H1 (cell line): ENCODE data around the gene EPN2. TPM values are rescaled to one million over a fixed set of nuclear protein-coding genes. Genes with fewer than 3 reads are reported as not detected.

Source experiments
- CTCF ChIA-PET: fragments of 300-600 bp; sonication (Branson Sonifier 250); formaldehyde crosslinking; loops from one replicate; lab custom pipeline; 2021; ENCODE audit not compliant: partially characterized antibody; lab: Charles Lee
- POLR2A ChIA-PET: fragments of 300-600 bp; sonication (Branson Sonifier 250); formaldehyde crosslinking; loops from one replicate; lab custom pipeline; 2021; ENCODE audit warnings: inconsistent platforms; ENCODE audit not compliant: partially characterized antibody; lab: Charles Lee
- DNase-seq, 2 experiments: peaks; one replicate each; pipeline versions ENCODE4 v3.0.0 to v3.0.0-alpha.2; 2010 to 2022; ENCODE audit warnings: low spot score in 2 of 2, low read depth in 1 of 2, mixed read lengths in 1 of 2
- FAIRE-seq: peaks from 2 replicates; lab custom pipeline; 2011; peaks lifted over from hg19 to GRCh38; lab: Jason Lieb, UNC
- H2AFZ ChIP-seq: 2 replicates; pipeline ENCODE4 v1.8.1; 2012; ENCODE audit warnings: low read length, inconsistent platforms
- H2AK5ac ChIP-seq: 2 replicates; pipeline ENCODE4 v1.6.1; 2013; ENCODE audit warnings: low read depth, low read length
- H2BK120ac ChIP-seq: replicated peaks from 2 replicates; pipeline ENCODE3; 2013; ENCODE audit warnings: low read depth, low read length, inconsistent platforms
- H2BK12ac ChIP-seq: 2 replicates; pipeline ENCODE4 v1.6.1; 2013; ENCODE audit warnings: low read depth, low read length
- H2BK15ac ChIP-seq: 2 replicates; pipeline ENCODE4 v1.6.1; 2013; ENCODE audit warnings: low read length
- H2BK20ac ChIP-seq: 2 replicates; pipeline ENCODE4 v1.6.1; 2013; ENCODE audit warnings: low read length
- H2BK5ac ChIP-seq: 2 replicates; pipeline ENCODE4 v1.6.1; 2013; ENCODE audit warnings: low read depth, low read length
- H3K14ac ChIP-seq: 2 replicates; pipeline ENCODE4 v1.6.1; 2013; ENCODE audit warnings: inconsistent platforms; ENCODE audit not compliant: insufficient read length
- H3K18ac ChIP-seq: 2 replicates; pipeline ENCODE4 v1.6.1; 2013; ENCODE audit warnings: low read length; ENCODE audit errors: extremely low read depth
- H3K23ac ChIP-seq: 2 replicates; pipeline ENCODE4 v1.6.1; 2013; ENCODE audit warnings: inconsistent platforms; ENCODE audit not compliant: insufficient read length
- H3K23me2 ChIP-seq: 2 replicates; pipeline ENCODE4 v1.6.1; 2013; ENCODE audit warnings: low read depth, low read length
- H3K27ac ChIP-seq: 2 replicates; pipeline ENCODE4 v1.6.1; 2011; ENCODE audit warnings: low read depth, low read length, inconsistent platforms
- H3K27me3 ChIP-seq, 4 experiments: replicated peaks in 1 of 4; 1 replicate in 1 of 4; 2 replicates in 3 of 4; pipeline versions ENCODE4 v1.6.1 to v1.8.1; 2011 to 2013; ENCODE audit warnings: low read length in 3 of 4, mild to moderate bottlenecking in 3 of 4, inconsistent platforms in 2 of 4, mixed read lengths in 2 of 4, moderate library complexity in 1 of 4; ENCODE audit not compliant: control insufficient read depth in 3 of 4, insufficient read depth in 3 of 4; ENCODE audit errors: extremely low read depth in 1 of 4
- H3K36me3 ChIP-seq, 4 experiments: 2 replicates each; pipeline versions ENCODE4 v1.6.1 to v1.8.1; 2011 to 2013; ENCODE audit warnings: mild to moderate bottlenecking in 4 of 4, low read length in 3 of 4, moderate library complexity in 2 of 4, control low read depth in 1 of 4, inconsistent platforms in 1 of 4; ENCODE audit not compliant: insufficient read depth in 4 of 4, control insufficient read depth in 2 of 4
- H3K4ac ChIP-seq: replicated peaks from 2 replicates; pipeline ENCODE3; 2013; ENCODE audit warnings: low read length, low read depth, mixed read lengths, inconsistent platforms; ENCODE audit not compliant: insufficient read length
- H3K4me1 ChIP-seq, 4 experiments: replicated peaks in 1 of 4; 1 replicate in 1 of 4; 2 replicates in 3 of 4; pipeline versions ENCODE4 v1.6.1 to v1.8.1; 2011 to 2013; ENCODE audit warnings: low read length in 3 of 4, inconsistent platforms in 2 of 4, mixed read lengths in 1 of 4; ENCODE audit not compliant: insufficient read depth in 4 of 4, control insufficient read depth in 3 of 4
- H3K4me2 ChIP-seq, 2 experiments: 2 replicates each; pipeline versions ENCODE4 v1.6.1 to v1.8.1; 2011 to 2013; ENCODE audit warnings: low read depth in 2 of 2, low read length in 2 of 2, control low read depth in 1 of 2, inconsistent platforms in 1 of 2, mild to moderate bottlenecking in 1 of 2; ENCODE audit not compliant: insufficient read depth in 1 of 2
- H3K4me3 ChIP-seq, 4 experiments: fragments of 200-600, 300-600 bp in 1 of 4; sonication (generic), shearing (Covaris generic), sonication (Bioruptor Twin) in 1 of 4; 2 replicates each; pipeline versions ENCODE4 v1.5.1 to v1.8.1; 2011 to 2016; ENCODE audit warnings: low read length in 4 of 4, low read depth in 3 of 4, control low read depth in 2 of 4, inconsistent platforms in 2 of 4, mild to moderate bottlenecking in 2 of 4, mixed read lengths in 1 of 4, moderate library complexity in 1 of 4; ENCODE audit not compliant: insufficient read depth in 2 of 4; ENCODE audit errors: extremely low read depth in 1 of 4
- H3K56ac ChIP-seq: replicated peaks from 2 replicates; pipeline ENCODE3; 2013; ENCODE audit warnings: low read depth, mild to moderate bottlenecking, mixed read lengths, low read length, inconsistent platforms; ENCODE audit not compliant: insufficient read length
- H3K79me1 ChIP-seq: 2 replicates; pipeline ENCODE4 v1.6.1; 2013; ENCODE audit warnings: low read depth, low read length, control low read depth
- H3K79me2 ChIP-seq, 2 experiments: 2 replicates each; pipeline versions ENCODE4 v1.6.1 to v1.8.1; 2012 to 2013; ENCODE audit warnings: low read length in 2 of 2, mild to moderate bottlenecking in 2 of 2, inconsistent platforms in 1 of 2; ENCODE audit not compliant: insufficient read depth in 2 of 2, control insufficient read depth in 1 of 2
- H3K9ac ChIP-seq, 4 experiments: replicated peaks in 1 of 4; 1 replicate in 1 of 4; 2 replicates in 3 of 4; pipeline versions ENCODE4 v1.6.1 to v1.8.1; 2011 to 2013; ENCODE audit warnings: low read depth in 3 of 4, low read length in 3 of 4, control low read depth in 2 of 4, mild to moderate bottlenecking in 2 of 4, moderate library complexity in 2 of 4, inconsistent platforms in 1 of 4; ENCODE audit errors: extremely low read depth in 1 of 4
- H3K9me3 ChIP-seq, 2 experiments: 2 replicates each; pipeline versions ENCODE4 v1.6.1 to v1.8.1; 2012 to 2013; ENCODE audit warnings: mild to moderate bottlenecking in 2 of 2, moderate library complexity in 2 of 2, control low read depth in 1 of 2, inconsistent platforms in 1 of 2, low read depth in 1 of 2, low read length in 1 of 2, mixed read lengths in 1 of 2; ENCODE audit not compliant: insufficient read depth in 2 of 2
- H4K20me1 ChIP-seq, 2 experiments: replicated peaks in 1 of 2; 2 replicates each; pipeline versions ENCODE3 to v1.8.1; 2011 to 2013; ENCODE audit warnings: inconsistent platforms in 2 of 2, low read length in 2 of 2, mild to moderate bottlenecking in 1 of 2; ENCODE audit not compliant: insufficient read depth in 2 of 2, control insufficient read depth in 1 of 2
- H4K5ac ChIP-seq: 2 replicates; pipeline ENCODE4 v1.6.1; 2013; ENCODE audit warnings: low read length, low read depth, mixed read lengths, inconsistent platforms; ENCODE audit not compliant: insufficient read length
- H4K8ac ChIP-seq: 2 replicates; pipeline ENCODE4 v1.8.0; 2013; ENCODE audit warnings: mild to moderate bottlenecking, moderate library complexity, low read length, inconsistent platforms; ENCODE audit not compliant: insufficient read depth; ENCODE audit errors: extremely low read depth
- H4K91ac ChIP-seq: replicated peaks from 2 replicates; pipeline ENCODE3; 2013; ENCODE audit warnings: low read length, mixed read lengths, inconsistent platforms; ENCODE audit not compliant: insufficient read length
- CBX5 ChIP-seq: fragments of 300-800, 300-1000 bp; sonication (generic); IDR thresholded peaks from 2 replicates; pipeline ENCODE4 v1.7.1; 2016; ENCODE audit warnings: antibody characterized with exemption, low read length, low read depth
- E2F6 ChIP-seq: IDR thresholded peaks from 2 replicates; pipeline ENCODE4 v1.6.1; 2012; ENCODE audit warnings: inconsistent platforms
- GABPA ChIP-seq: IDR thresholded peaks from 2 replicates; pipeline ENCODE4 v1.6.1; 2011; ENCODE audit warnings: mild to moderate bottlenecking, low read length, moderate library complexity, borderline replicate concordance; ENCODE audit not compliant: insufficient read depth
- HDAC2 ChIP-seq, 2 experiments: fragments of 300-600 bp in 1 of 2; sonication (generic) in 1 of 2; IDR thresholded peaks; 2 replicates each; pipeline ENCODE4 v1.6.1; 2011 to 2012; ENCODE audit warnings: low read depth in 2 of 2, low read length in 2 of 2, mild to moderate bottlenecking in 2 of 2, moderate library complexity in 2 of 2, borderline replicate concordance in 1 of 2, inconsistent platforms in 1 of 2
- JUN ChIP-seq: IDR thresholded peaks from 2 replicates; pipeline ENCODE4 v1.6.1; 2011; ENCODE audit warnings: low read depth, mild to moderate bottlenecking, improper control_type of control experiment, low read length
- JUND ChIP-seq: IDR thresholded peaks from 2 replicates; pipeline ENCODE4 v1.6.1; 2011; ENCODE audit warnings: mild to moderate bottlenecking, improper control_type of control experiment, low read length
- KDM1A ChIP-seq: fragments of 200-600, 300-600 bp; sonication (generic); IDR thresholded peaks from 2 replicates; pipeline ENCODE4 v1.7.1; 2016; ENCODE audit warnings: mild to moderate bottlenecking, low read length, borderline replicate concordance
- TEAD4 ChIP-seq: IDR thresholded peaks from 2 replicates; pipeline ENCODE4 v1.6.1; 2012; ENCODE audit warnings: low read depth, low read length, inconsistent platforms, mixed read lengths
- USF2 ChIP-seq: IDR thresholded peaks from 2 replicates; pipeline ENCODE4 v1.6.1; 2011; ENCODE audit warnings: low read length, improper control_type of control experiment
- WGBS, 2 experiments: shearing (Covaris generic) in 1 of 2; methylation state at CpG; one replicate each; pipeline versions ENCODE4 v1.1.6 to v1.1.7; 2013 to 2015; ENCODE audit warnings: low lambda C conversion rate in 2 of 2, mixed read lengths in 2 of 2, inconsistent platforms in 1 of 2, low coverage in 1 of 2, missing lambda C conversion rate in 1 of 2; ENCODE audit not compliant: insufficient replicate concordance in 2 of 2, insufficient coverage in 1 of 2, insufficient read length in 1 of 2; ENCODE audit errors: extremely low coverage in 1 of 2, missing lambda C conversion rate in 1 of 2; 5-methylcytosine and 5-hydroxymethylcytosine counted together
- polyA plus RNA-seq, 7 experiments: library from polyadenylated mRNA; depleted of rRNA in 3 of 7; stranded (reverse) in 5 of 7; unstranded in 2 of 7; fragments of >200 nt in 5 of 7; fragments of 200-250 nt in 2 of 7; gene quantifications; 1 replicate in 5 of 7; 2 replicates in 1 of 7; 4 replicates in 1 of 7; pipeline versions ENCODE4 v1.2.1 to v1.2.3, GENCODE V29; 2011 to 2013; ENCODE audit warnings: missing spikeins in 2 of 7, mixed read lengths in 2 of 7
- total RNA-seq: library from RNA; stranded (reverse); fragmentation: NEBNext Ultra II Directional; extraction: Animal tissue kit (Norgen Biotek cat#: 25700); gene quantifications from 2 replicates; pipeline ENCODE4 v1.2.1, GENCODE V29; 2021

Gene EPN2
- total and polyA plus RNA-seq, 2 of the 8 experiments (the other 6 are each of a cell fraction or from before 2014, with no cell fraction given), result 28.7 to 55.8 TPM

DNA sequence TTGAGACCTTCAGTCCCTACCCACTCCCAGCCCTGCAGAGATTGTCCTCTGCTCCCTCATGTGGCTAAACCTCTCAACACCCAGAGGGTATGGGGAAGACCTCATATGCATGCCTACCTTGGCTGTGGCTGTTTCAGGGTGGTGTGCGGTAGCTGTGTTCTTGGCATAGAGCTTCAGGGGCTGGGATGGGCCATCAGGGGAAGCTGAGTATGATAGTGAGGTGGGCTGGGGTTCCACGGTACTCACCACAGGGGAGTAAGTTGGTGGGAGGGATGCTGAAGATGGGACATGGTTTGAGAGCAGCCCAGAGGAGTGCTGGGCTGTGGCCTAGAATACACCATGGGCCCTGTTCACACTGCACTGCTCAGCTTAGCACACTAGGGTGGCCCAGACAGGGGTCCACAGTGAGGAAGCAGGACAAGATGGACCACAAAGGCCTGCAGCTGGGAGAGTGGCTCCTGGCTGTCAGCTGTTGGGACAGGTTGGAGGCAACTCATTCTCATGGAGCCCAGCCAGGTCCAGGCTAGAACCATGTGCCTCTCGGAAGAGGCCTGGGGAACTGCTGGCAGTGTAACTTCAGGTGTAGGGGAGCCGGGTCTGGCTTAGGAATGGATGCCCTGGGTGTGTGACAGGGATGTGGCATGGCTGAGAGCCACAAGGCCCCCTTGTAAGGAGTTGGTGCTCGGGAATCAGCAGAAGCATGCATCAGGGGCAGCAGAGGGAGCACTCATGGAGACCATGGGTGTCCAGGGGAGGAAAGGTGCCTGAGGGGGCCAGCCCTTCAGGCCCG is 146.7 kb downstream of the EPN2 start:
- Histone ChIP-seq H3K56ac (no peak overlapping the region), H2BK15ac (no peak overlapping the region), H4K20me1 (peaks cover 3 to 29% of the 10 kb centered on the region in 2 experiments), H3K79me1 (peaks cover 13% of the 10 kb centered on the region), H3K23me2 (peaks cover 8% of the 10 kb centered on the region; the same call in 1 of the 2 replicates), H3K18ac (no peak overlapping the region), H2BK20ac (no peak overlapping the region), H3K36me3 (peaks cover 33 to 61% (median 40%) of the 10 kb centered on the region in 4 experiments), H2AK5ac (no peak overlapping the region), H2BK5ac (no peak overlapping the region), H3K9me3 (no peaks in the 10 kb centered on the region), H3K4ac (no peak overlapping the region), H3K4me3 (no peak overlapping the region), H2BK120ac (no peak overlapping the region), H2AFZ (no peak overlapping the region), H3K9ac (no peak overlapping the region), H3K14ac (no peak overlapping the region), H3K27me3 (no peaks in the 10 kb centered on the region), H3K4me1 (peaks cover 7 to 22% (median 15%) of the 10 kb centered on the region in 4 experiments), H4K91ac (no peak overlapping the region), H2BK12ac (no peak overlapping the region), H3K27ac (no peak overlapping the region), H3K4me2 (no peak overlapping the region), H4K8ac (no peak overlapping the region), H4K5ac (no peak overlapping the region), H3K79me2 (peaks cover 0 to 25% of the 10 kb centered on the region in 2 experiments; a peak in 2 of 4 replicates), H3K23ac (no peak overlapping the region)
- DNase-seq, result no peak
- CTCF ChIA-PET, result interaction anchor here (0.8 to 2.0 kb wide), 3 partner anchors 21 to 383 kb away, joined by 3 to 7 read pairs (median 4); partner anchors contain the start of gene B9D1
- POLR2A ChIA-PET, result interaction anchor here (0.6 to 1.5 kb wide), 5 partner anchors 13 to 86 kb away, joined by 3 to 6 read pairs (median 3); partner anchors contain the start of gene B9D1
- FAIRE-seq, result no peak
- 97% methylated on average over 6 of the region's 6 CpGs; no CpG with 5 or more reads in 1 of the 2 experiments for WGBS, 2 experiments
- TF ChIP-seq E2F6 (no peak), GABPA (no peak), JUN (no peak), JUND (no peak), HDAC2 (IDR thresholded peaks at IDR 0.05; ENCODE audit: borderline replicate concordance in 1 of 2, low read depth in 2 of 2, low read length in 2 of 2) (no peak), KDM1A (no peak), CBX5 (no peak), TEAD4 (no peak), USF2 (no peak)
